ENCODE results near the gene FAM163A. TPM values are rescaled to one million over a fixed set of nuclear protein-coding genes. Genes with fewer than 3 reads are reported as not detected.

The FAM163A gene
- polyA plus RNA-seq, 3 donors, result not detected

DNA sequence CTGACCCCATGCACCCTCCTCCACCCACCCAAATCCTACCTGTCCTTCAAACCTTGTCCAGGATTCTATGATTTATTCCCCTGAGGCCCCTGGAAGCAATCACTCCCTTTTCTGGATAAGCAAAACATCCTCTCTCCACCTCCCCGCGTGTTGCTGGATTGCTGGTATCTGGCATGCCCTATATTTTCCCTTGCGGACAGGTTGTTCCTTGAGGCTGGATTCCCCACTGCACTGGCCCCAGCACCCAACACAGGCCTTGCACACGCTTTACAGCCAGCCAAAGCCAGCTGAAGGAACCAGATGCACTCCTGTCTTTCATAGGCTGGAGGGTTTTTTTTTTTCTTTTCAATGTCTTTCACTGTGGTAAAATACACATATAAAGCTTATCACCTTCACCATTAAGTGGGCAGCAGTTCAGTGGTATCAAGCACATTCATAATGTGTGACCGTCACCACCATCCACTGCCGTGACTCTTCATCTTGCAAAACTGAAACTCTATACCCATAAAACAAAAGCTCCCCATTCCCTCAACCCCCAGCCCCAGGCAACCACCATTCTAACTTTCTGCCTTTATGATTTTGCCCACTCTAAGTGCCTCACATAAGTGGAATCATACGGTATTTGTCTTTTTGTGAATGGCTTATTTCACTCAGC lies 83.7 kb downstream of the FAM163A start:
- Mint-ChIP-seq H3K27ac (no peak overlapping the region), H3K4me3 (no peak overlapping the region), H3K4me1 (peaks cover 25% of the 10 kb centered on the region), H3K9me3 (no peaks in the 10 kb centered on the region), H3K36me3 (no peaks in the 10 kb centered on the region), H3K27me3 (ENCODE audit: low read depth in 3 of 3) (peaks cover 0 to 3% (median 0%) of the 10 kb centered on the region in 3 donors)
- Histone ChIP-seq H3K4me2 (replicated peaks; ENCODE audit: extremely low read depth, low read length, poor library complexity, severe bottlenecking) (no peak overlapping the region), H3K4me1 (ENCODE audit: control insufficient read depth in 1 of 2, insufficient read depth in 2 of 2, low read length in 2 of 2) (peaks cover 5 to 8% of the 10 kb centered on the region in 2 donors), H3K9ac (ENCODE audit: insufficient read depth, low read length, poor library complexity, severe bottlenecking) (no peak overlapping the region), H4K20me1 (ENCODE audit: insufficient read depth, low read length) (no peaks in the 10 kb centered on the region), H2AFZ (ENCODE audit: insufficient read depth, low read depth, low read length, poor library complexity, severe bottlenecking) (no peak overlapping the region), H3K27me3 (ENCODE audit: control insufficient read depth in 2 of 2, insufficient read depth in 2 of 2, low read length in 2 of 2) (no peaks in the 10 kb centered on the region), H3K79me2 (ENCODE audit: insufficient read depth, low read length) (no peaks in the 10 kb centered on the region), H3K36me3 (replicated peaks in 1 of 2; ENCODE audit: control insufficient read depth in 1 of 2, insufficient read depth in 2 of 2, low read length in 2 of 2) (no peaks in the 10 kb centered on the region), H3K27ac (ENCODE audit: low read depth in 1 of 2, low read length in 2 of 2) (no peak overlapping the region), H3K9me3 (replicated peaks in 1 of 2; ENCODE audit: control insufficient read depth in 1 of 2, insufficient read depth in 1 of 2, low read length in 2 of 2) (no peaks in the 10 kb centered on the region), H3K4me3 (replicated peaks in 1 of 3; ENCODE audit: low read depth in 2 of 3, low read length in 3 of 3) (no peak overlapping the region)
- 97% methylated on average over 4 of the region's 7 CpGs for WGBS (ENCODE audit: insufficient coverage)
- intact Hi-C loops (cut with micrococcal nuclease), result no loop called here
- TF ChIP-seq, protein P1, sequence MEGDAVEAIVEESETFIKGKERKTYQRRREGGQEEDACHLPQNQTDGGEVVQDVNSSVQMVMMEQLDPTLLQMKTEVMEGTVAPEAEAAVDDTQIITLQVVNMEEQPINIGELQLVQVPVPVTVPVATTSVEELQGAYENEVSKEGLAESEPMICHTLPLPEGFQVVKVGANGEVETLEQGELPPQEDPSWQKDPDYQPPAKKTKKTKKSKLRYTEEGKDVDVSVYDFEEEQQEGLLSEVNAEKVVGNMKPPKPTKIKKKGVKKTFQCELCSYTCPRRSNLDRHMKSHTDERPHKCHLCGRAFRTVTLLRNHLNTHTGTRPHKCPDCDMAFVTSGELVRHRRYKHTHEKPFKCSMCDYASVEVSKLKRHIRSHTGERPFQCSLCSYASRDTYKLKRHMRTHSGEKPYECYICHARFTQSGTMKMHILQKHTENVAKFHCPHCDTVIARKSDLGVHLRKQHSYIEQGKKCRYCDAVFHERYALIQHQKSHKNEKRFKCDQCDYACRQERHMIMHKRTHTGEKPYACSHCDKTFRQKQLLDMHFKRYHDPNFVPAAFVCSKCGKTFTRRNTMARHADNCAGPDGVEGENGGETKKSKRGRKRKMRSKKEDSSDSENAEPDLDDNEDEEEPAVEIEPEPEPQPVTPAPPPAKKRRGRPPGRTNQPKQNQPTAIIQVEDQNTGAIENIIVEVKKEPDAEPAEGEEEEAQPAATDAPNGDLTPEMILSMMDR (IDR thresholded peaks at IDR 0.05), result no peak
- no peak for DNase-seq

DNA sequence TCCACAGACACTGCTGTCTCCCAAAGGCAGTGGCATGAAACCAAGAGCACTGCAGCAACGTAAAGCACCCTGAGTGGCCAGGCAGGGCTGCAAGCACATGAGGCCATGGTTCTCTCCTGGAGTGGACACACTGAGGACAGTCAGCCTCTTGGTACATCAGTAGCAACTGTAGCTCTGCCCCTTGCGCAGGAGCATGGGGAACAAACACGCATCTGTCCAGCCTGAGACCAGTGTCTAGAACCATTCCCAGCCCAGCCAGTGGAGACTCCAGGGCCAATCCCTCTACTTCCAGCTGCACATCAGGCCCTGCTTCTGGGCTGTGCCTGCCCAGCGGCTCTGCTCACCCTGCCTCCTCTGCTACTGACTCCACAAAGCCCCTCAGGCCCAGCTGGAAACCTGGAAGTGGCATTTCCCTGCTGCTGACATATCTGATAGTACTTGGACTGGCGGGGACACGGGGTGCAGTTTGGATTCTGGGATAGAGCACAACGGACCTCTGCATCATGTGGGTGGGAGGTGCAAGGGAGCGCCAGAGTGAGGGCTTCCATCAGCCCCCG lies 85.5 kb downstream of the FAM163A start:
- peaks cover 25% of the 10 kb centered on the region for H3K4me1 Mint-ChIP-seq
- no peak overlapping the region for H3K4me3 Mint-ChIP-seq
- H3K27me3 ChIP-seq (ENCODE audit: control insufficient read depth in 2 of 2, insufficient read depth in 2 of 2, low read length in 2 of 2), result no peaks in the 10 kb centered on the region
- H3K79me2 ChIP-seq (ENCODE audit: insufficient read depth, low read length), result no peaks in the 10 kb centered on the region
- no peak for DNase-seq
- WGBS (ENCODE audit: insufficient coverage), result 96% methylated on average over 7 of the region's 9 CpGs
- peaks cover 0 to 3% (median 0%) of the 10 kb centered on the region in 3 donors for H3K27me3 Mint-ChIP-seq (ENCODE audit: low read depth in 3 of 3)
- H3K36me3 ChIP-seq (replicated peaks in 1 of 2; ENCODE audit: control insufficient read depth in 1 of 2, insufficient read depth in 2 of 2, low read length in 2 of 2), result no peaks in the 10 kb centered on the region
- no peak overlapping the region for H3K27ac ChIP-seq (ENCODE audit: low read depth in 1 of 2, low read length in 2 of 2)
- peaks cover 5 to 8% of the 10 kb centered on the region in 2 donors for H3K4me1 ChIP-seq (ENCODE audit: control insufficient read depth in 1 of 2, insufficient read depth in 2 of 2, low read length in 2 of 2)
- no peaks in the 10 kb centered on the region for H3K36me3 Mint-ChIP-seq
- no peak overlapping the region for H3K4me3 ChIP-seq (replicated peaks in 1 of 3; ENCODE audit: low read depth in 2 of 3, low read length in 3 of 3)
- intact Hi-C loops (cut with micrococcal nuclease), result no loop called here
- H3K27ac Mint-ChIP-seq, result no peak overlapping the region
- no peak overlapping the region for H3K4me2 ChIP-seq (replicated peaks; ENCODE audit: extremely low read depth, low read length, poor library complexity, severe bottlenecking)
- no peak overlapping the region for H2AFZ ChIP-seq (ENCODE audit: insufficient read depth, low read depth, low read length, poor library complexity, severe bottlenecking)
- H3K9me3 Mint-ChIP-seq, result peaks cover 0 to 2% (median 0%) of the 10 kb centered on the region in 7 donors
- no peaks in the 10 kb centered on the region for H3K9me3 ChIP-seq (replicated peaks in 1 of 2; ENCODE audit: control insufficient read depth in 1 of 2, insufficient read depth in 1 of 2, low read length in 2 of 2)
- no peak overlapping the region for H3K9ac ChIP-seq (ENCODE audit: insufficient read depth, low read length, poor library complexity, severe bottlenecking)
- TF ChIP-seq, protein P1 (IDR thresholded peaks at IDR 0.05), result no peak
- H4K20me1 ChIP-seq (ENCODE audit: insufficient read depth, low read length), result no peaks in the 10 kb centered on the region
